Inflammatory macrophage treated with lipopolysaccharide for 4 hours (primary cell): Measurements from ENCODE around the gene TPRG1.

ENCODE experiments used
- DNase-seq: peaks from one replicate; pipeline ENCODE4 v3.0.0-alpha.2; 2020

TPRG1 gene

DNA sequence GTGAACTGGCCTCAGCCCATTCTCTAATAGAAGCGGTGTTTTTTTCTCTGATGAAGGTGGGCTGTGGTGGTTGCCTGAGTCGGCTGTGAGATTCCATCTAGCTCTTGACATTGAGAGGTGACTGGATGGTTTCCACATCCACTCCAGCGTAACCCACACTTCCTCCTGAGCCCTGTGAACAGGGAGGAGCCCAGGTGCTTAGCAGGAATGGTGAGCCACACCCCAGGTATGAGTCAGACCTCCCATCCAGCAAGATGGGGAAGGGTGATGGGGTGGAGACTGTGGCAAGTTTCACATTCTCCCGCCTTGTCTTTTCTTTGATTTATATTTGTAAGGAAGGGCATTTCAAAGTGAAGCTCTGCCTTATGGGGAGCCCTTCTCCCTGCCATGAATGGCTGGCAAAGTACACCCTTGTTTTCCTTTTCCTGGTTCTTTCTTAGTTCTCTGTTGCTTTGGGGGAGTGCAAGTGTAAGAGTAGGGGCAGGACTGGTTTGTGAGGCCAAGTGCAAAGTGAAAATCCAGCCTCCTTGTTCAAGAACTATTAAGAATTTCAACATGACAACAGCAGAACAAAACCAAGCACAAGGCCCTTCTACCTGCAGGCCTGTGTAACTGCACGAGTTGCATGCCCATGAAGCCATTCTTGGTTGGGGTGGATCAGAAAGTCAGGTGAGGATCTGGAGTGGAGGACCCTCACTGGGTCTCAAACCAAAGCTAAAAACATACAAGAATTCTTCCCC, 4.6 kb upstream of the TPRG1 start:
- no peak for DNase-seq

DNA sequence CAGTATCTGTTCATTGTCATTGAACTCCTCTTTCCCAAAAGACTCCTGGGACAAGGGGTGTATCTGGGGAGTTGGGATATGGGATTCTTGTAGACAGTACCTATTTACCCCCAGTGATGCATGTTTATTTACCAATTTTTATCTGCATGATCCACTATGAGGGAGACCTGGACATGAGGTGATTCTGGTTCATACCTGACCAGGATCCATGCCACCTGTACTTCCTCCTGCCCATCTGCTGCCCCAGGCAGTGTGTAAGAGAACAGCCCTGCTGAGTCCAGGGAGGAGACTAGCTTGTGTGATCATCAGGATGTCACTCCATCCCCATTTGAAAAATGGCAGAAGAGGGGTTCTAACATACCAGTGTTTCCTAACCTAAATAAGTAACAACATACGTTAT, 3.1 kb upstream of the TPRG1 start:
- DNase-seq: no peak

DNA sequence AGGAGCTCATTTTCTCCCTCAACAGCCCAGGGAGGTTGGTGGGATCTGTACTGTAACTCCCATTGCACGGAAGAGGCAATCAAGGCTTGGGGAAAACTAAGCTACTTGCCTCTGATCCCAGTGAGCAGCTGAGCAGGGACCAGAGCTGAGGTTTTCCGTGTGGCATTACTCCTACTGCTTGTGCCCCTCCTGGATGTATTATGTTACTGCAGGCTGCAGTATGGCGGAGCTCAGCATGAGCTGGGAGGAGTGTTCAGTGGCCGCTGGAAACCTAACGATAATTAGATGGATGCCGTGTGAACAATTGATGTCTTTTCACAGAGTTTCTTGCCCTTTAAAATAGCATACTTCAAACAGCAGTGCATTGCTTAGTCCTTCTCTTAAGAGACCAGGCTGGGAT, 2.0 kb upstream of the TPRG1 start:
- DNase-seq: no peak

DNA sequence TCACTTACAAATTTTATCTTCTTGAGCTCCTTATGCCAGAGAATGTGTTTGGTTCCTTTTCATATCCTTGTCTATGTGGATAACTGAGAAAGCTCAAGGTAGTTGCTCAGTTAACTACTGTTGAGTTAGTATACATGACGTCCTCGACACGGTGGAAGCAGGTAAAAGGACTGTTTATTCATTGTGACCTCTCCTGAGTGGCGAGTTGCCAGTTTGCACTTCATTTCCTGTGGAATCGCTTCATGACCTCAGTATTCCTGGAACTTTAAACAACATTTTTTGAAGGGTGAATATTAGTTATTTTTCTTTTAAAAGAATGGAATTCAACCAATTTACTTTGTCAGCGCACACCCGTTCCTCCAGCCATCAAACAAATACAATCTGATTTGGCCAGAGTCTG, 1.2 kb upstream of the TPRG1 start:
- no peak for DNase-seq

DNA sequence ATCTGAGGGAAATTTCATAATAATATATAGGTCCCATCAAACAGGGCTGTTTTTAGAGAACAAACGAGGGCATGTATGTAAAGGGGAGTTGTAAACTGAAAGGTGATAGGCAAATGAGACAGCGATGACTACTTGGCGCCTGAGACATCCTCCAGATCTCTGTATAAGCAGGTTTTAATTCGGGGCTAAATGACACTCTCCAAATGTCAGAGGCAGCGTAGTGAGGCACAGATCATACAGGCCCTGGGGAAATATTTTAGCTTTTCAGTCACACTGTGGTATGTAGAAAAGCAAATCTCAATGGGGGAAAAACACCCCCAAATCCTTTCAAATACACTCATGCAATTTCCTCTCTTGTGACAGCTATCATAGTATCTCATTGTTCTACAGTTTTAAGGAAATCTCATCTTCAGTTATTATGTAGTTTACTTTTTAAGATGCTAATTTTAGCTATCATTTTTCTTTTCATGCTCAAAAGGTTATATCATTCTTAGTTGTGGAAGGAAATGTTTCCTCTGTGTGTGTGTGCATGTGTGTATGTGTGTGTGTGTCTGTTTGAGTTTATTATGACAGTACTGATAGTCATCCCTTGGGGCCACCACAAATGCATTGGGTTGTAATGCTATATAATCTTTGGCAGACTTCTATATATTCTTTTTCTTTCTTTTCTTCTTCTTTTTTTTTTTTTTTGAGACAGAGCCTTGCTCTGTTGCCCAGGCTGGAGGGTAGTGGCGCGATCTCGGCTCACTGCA, 1.1 kb downstream of the TPRG1 start:
- DNase-seq: no peak

DNA sequence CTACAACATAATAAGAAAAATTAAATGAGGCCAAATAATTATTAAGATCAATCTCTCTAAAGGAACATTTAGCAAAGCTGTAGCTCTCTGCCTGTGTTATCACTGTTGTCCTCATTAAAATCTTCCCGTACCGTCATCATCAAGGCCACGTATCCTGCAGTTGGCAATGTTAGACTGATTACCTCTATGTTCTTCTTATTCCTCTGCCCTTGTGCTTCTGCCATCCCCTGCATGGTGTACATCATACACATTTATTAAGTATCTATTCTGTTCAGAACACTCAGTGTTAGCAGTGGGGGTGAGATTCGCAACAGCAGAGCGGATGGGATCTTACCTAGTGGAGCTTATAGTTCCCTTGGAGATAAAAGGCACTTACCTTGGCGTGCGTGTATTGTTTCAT, 12.8 kb downstream of the TPRG1 start:
- DNase-seq: no peak

DNA sequence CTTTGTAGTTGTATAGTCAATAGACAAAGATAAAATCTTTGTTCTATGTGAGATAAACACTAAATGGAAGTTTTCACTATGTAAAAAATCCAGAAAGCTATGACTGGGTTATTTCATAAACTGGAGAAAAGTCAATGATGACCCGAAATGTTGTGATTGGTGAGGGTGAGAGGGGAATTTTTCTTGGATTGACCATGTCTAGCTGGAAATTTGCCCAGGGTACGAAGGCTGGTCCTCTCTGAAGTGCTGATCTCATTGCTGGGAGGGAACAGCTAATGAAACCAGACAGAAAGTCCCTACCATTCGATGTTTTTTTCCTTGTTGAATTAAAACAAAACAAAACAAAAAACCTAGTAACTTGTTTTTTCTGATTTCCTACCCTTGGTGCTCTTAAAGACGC, 14.3 kb downstream of the TPRG1 start:
- DNase-seq: peak; percentile 64

DNA sequence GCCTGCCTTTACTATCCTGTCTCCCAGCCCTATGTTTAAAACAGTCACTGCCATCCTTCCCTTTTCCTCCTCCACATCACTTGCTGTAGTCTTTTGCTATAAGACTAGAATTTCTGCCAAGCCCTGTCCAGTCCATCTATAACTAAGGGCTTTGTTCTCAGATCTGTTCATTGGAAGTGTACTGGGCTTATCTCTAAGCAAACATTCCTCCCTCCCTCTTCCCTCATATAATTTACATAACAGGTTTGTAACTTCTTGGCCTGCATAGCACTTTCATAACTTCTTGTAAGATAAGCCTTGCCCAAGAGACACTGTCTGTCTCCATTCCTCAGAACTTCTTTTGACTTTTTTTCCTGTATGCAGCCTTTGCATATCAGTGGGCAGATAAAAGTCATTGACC, 16.7 kb downstream of the TPRG1 start:
- no peak for DNase-seq

DNA sequence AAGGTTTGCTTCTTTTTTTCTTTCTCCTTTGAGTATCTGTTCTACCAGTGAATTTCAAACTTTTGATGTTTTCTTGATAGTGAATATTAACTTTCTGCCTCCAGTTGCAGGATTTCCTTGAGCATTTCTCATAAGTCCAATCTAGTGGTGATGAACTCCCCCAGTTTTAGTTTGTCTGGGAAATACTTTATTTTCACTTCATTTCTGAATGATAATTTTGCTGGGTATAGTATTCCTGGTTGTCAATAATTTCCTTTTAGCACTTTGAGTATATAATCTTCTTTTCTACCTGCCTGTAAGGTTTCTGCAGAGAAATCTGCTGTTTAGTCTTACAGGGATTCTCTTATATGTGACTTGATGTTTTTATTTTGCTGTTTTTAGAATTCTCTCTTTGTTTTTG, 21.0 kb downstream of the TPRG1 start:
- DNase-seq: no peak

DNA sequence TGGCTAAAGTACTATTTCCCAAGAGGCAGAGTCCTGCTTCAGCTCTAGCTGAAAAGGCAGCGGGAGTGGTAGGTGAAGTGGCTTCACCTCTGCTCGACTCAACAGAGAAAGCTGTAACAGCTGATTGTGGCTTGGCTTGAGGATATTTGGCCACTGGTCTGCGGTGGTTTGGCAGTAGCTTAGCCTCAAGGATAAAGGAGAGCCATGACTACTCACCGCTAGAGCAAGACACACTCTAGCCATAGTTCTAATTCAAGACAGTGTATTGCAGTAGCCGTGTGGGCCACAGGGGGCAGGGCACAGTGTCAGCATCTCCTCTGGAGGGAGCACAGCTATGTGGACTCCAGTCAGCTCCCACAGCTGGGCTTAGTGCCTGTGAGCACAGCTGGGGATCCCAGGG, 23.5 kb downstream of the TPRG1 start:
- DNase-seq: no peak

DNA sequence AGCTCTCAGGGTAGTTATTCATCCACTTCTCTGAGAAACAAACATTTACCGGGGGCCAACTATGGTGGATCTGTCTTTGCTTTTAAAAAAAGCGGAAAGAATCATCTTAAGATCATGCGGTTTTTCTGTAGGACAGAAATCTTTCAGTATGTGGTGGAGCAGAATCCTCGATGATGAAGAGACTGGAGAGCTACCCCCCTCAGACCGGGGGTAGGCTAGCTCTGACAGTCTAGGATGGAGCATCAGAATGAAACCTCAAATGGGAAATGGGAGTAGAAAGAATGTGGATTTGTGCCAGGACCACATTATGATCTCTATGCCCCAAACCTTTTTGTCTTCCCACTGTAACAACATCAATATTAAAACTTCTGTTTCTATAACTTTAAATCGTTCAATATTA, 30.3 kb downstream of the TPRG1 start:
- no peak for DNase-seq

DNA sequence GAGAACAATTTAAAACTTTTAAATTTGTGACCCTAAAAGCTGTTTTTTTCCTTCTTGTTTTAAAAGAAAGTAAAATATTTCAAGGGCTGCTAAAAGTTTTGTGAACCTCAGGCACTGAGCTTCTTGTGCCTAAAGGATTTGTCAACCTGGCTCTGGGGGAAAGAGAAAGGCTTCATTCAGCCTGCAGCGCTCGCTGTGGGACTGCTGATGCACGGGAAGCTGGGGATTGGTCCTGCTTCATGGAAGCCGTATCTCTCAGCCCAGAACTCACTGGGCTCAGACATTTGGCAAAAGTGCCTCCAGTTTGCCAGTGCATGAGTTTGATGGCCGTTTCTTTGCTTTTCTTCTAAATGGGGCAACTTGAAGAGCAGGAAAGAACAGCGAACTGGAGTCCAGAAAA, 30.8 kb downstream of the TPRG1 start:
- DNase-seq: no peak

DNA sequence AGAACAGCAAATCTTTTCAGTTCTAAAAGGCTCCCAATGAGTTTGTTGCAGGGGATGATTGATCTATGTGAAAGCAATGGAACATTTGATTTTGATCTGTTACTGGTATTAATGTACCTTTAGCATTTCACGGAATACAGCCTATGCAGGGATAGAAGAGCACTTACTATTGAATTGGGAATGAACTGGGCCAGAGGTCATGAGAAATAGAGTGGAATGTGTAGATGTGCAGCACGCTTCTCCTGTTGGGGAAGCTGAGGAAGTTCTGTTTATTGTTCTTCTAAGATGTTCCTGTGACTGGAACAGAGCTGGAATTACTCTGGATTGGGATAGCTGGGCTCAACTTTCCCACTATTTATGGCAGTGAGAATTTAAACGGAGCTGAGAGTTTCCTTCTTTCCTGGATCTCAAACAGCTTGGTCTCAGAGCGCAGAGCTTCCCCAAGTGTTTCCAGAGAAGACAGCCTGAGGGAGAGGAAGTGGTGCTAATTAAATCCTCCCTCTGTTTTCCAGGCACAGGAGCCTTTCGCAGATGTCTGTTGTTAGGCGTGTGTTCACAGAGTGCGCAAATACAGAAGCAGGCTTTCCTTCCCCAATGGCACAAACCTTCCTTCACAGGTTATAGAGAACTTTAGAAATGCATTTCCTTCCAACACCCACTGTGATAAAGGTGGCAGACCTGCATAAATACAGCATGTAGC, 32.5 kb downstream of the TPRG1 start:
- no peak for DNase-seq

DNA sequence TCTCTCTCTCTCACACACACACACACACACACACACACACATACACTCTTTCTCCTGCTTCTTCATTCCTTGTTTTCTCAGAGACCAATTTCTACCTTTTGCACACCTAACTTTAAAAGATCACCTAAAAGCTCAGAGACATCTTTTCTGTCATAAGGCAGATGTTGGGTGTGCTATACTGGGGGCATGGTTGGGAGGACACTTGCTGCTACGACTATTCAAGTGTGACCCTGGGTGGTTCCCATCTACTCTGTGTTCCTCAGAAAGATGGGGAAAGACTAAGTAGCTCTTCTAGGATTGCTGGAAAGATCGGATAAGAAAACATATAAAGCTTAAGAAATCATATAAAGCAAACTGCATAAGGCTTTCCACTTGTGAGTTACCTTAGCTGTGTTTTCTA, 33.2 kb downstream of the TPRG1 start:
- DNase-seq: no peak

DNA sequence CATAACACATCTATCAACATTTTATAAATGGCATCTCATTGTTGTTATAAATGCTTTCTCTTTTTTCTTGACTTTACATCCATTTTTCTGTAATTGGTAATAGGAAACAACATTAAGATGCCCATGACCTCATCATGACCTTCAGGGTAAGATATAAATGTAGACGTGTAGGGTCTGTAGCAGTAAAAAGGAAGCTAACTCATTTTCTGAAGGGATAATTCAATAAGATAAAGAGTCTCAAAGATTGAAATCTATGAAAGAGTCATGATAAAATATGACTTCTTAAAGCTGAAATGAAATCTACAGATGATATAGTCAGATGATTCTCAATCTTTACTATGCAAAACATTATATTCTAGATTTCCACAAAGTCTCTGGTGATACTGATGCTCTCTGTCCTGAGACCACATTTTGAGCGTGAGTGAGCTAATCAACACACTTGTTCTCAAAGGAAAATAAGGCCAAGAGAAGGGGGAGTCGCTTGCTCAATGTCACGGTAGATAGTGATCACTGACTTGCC, 38.5 kb downstream of the TPRG1 start:
- no peak for DNase-seq

DNA sequence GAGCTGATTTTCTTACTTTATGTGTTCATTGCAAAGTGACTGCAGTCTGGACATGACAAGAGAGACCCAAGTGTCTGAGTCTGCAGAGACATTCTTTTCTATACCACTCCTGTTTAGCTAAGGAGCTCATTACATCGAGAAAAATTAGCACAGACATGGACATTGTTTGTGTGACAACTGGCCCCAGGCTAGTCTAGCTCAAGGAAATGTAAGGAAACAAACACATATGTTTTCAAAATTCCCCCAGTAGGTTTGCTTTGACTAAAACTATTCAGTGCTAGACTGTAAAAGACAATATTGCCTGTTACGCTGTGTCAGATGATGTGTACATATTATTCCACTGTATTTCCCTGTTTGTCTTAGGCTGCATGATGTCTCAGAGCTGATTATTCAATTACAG, 40.9 kb downstream of the TPRG1 start:
- DNase-seq: no peak

DNA sequence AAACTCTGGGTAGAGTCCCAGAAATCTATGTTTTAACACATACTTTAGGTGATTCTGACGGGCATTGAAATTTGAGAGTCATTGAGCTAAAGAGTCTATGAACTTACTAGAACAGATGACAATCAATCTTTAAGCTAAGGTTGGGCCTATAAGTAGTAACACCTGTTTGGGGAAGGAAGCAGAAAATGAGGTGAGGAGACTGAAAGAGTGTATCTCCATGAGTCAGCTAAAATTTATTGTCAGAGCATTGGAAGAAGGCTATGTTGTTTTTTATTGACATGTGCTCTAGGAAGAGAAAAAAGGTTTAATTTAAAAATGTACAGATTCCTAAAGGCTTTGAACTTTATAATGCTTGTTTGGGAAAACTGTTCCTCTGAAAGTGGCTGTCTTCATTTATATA, 42.9 kb downstream of the TPRG1 start:
- no peak for DNase-seq

DNA sequence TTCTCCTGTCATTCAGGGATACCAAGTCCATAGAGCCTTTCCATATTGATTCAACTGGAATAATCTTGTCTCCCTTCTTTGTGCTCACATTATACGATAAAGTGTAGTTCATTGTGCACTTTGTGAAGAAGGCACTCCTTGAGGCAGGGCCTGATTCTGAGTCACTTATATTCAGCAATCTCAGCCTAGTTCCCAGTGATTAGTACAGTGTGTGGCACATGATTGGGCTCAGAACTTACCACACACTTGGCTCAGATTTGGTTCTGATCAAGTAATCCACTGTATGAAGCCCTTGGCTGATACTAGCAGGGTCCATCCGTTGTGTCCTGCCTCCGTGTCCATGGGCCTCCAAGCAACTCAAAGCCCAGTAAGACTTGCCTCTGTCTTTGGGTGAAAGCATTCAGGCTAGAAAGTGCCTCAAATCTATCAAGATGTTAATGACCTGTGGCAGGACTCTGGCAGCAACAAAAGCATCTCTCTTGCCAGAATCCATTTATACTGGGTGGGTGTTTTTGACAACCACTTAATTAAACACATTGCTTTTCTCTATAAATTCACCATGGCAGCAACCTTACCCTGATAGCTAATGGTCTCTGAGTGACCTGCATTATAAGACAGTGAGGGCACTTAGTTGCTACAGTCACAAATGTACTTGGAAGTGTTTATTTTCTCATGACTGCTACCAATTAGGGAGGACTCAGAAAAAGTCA, 51.3 kb downstream of the TPRG1 start:
- DNase-seq: no peak

DNA sequence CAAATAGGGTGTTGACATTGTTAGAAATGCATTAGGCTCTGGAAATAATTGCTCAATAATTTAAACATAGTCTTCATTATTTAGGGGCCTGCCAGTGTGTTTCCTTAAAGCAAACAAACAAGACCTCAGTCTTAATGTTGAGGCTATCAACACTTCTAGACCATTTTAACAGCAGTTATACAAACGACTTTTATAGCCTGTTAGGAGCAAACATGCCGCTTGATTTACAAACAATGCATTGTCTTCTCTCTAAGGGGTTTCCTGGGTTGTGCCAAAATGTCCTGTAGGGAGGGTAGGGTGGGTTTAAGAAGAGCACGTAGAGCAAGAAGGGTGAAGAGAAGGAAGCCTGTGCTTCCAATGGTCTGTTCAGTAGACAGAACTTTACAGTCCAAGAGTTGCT, 53.7 kb downstream of the TPRG1 start:
- no peak for DNase-seq

DNA sequence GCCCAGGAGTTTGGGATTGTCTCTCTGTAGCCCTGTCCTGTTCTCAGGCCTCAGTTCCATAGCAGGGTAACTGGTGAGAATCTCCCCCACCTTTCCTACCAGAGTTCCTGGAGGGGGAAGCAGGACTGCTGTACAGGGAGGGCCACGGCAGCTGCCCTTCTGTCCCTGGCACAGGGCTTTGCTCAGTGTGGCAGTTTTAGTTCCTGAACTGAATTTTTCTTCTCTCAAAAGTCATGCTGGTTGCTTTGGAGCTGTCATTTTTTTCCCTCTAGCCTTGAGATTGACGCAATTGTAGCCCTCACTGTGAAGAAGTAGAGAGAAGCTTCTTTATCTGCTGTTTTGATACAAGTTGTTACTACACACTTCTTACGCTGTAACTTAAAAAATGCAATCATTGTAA, 55.5 kb downstream of the TPRG1 start:
- no peak for DNase-seq

DNA sequence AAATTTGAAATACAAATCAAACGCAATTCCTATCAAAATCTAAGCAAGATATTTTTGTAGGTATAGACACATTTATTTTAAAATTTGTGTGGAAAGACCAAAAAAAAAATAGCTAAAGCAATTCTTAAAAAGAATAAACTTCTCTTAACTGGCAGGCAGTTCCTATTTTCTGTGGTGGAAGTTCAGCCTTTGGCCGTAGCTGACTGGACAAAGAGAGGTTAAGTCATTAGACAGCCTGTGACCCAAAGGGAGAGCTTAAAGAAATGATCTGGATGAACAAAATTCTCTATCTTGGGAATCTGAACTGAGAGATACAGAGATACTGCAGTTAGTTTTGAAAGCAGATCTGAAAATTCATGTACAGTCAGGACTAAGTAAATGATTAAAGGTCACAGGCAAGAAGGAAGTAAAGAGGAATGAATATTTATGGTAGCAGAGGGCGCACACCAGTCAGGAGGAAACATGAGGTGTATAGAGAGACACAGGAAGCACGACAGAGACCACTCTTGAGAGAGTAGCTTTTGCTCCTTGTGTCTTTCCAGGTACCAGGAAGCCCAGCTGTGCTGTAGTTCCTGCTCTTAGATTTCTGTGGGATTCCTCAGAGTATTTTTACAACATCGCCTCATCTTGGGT, 57.5 kb downstream of the TPRG1 start:
- DNase-seq: peak; percentile 36

DNA sequence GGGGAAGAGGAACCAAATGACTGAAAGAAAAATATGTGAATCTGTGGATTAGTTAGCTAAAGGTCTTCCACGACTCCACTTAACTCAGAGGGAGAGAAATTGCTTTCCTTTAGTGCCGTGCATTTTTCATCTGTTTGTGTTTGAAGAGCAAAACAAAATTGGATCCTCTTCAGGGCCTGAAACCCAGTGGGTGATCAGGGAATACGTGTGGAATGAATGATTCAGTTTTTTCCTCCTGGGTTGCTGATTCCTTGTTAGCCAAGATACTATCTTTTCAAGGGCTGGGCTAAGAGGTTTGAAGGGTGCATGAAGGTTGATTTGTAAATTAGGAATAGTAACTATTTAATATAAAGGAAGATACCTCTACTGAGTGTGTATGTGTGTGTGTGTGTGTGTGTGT, 61.0 kb downstream of the TPRG1 start:
- DNase-seq: no peak
